HG03354 (cell line): ENCODE measurements around the gene C19orf38.

Source experiments
- ATAC-seq: cut with Tn5 transposase; IDR thresholded peaks from one replicate; pipeline ENCODE4 v1.9.1; 2021; ENCODE audit warnings: mild to moderate bottlenecking; ENCODE audit not compliant: unreplicated experiment, poor library complexity, severe bottlenecking

The C19orf38 gene

DNA sequence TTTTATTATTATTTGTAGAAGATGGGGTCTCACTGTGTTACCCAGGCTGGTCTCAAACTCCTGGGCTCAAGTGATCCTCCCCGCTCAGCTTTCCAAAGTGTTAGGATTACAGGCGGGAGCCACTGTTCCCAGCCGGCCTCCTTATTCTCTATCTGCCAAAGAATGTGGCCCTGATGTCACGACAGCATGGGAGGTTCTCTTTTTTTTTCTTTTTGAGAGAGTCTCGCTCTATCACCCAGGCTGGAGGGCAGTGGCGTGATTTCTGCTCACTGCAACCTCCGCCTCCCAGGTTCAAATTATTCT is 46.6 kb downstream of the C19orf38 start:
- ATAC-seq: no peak

DNA sequence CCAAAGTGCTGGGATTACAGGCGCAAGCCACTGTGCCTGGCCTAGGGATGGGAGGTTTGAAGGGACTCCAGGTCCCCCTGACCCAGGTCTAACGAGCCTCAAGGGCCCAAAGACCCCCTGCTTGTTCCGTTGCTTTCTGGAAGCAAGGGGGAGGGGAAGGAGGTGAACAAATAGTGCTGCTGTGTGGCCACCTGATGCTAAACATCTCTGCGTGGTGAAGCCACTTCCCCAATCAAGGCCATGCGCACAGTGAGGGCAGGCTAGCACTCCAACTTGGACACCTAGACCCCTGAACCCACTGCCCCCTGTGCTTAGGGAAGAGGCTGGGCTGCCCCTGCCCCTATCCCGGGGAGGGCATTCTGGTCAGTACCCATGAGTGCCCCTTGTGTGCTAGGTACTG is 47.1 kb downstream of the C19orf38 start:
- ATAC-seq: no peak

DNA sequence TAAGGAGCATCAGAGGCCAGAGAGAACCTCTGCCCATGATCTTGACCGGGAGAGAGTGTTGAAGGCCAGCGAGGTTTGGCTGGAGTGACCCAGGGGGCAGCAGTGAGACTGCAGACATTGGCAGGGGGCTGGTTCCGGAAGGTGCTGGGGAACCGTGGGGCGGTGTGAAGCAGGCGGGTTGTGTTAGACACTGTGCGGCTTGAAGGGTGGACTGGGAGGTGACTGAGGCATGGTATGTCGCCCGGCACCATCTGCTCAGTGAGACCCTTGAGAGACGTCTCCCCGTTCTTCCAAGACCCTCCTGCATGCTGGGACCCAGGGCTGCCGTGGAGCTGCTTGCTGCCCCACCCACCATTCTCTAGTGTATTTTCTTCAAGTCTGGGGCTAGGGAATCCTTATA is 47.7 kb downstream of the C19orf38 start:
- no peak for ATAC-seq

DNA sequence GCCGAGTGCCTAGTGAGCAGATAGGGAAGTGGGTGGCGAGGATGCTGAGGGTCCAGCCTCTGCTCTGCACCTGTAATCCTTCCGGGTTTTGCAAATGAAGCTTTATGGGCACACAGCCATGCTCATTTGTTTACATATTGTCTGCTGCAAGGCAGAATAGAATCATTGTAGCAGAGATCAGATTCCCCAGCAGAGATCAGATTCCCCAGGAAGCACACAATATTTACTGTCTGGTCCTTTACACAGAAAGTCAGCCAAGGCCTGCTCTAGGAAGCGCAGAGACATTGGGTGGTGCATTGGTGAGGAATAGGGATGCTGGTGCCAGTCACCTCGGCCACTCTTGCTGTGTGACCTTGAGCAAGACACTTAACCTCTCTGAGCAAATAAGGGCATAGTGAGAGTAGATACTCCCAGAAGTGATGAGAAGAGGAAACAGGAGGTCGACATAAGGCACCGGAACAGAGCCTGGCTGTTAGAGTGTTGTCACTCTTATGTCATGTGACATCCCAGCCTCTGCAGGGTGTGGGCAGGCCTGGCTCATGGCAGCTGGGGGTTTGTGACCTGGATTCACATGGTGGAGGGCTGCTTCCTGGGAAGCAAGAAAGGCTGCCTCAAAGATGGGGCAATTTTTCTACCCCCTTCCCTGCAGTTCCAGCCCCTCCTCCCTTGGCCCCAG is 48.8 kb downstream of the C19orf38 start:
- ATAC-seq: no peak

DNA sequence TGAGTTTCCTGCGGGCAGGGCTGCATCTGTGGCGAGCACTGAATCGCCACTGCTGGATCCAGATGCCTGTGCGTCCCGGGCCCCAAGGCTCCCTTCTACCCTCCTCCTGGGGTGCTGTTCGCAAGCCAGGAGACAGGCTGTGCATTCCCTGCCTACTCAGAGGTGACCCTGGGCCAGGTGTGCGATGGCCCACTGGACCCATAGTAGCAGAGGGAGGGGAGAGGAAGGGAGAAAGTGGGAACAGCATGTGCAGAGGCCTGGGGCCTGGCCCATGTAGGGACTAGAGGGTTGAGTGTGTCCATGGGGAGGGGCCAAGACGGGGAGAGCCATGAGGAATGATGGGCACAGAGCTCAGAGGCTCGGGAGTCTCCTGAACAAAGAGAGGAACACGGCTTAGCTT is 50.4 kb downstream of the C19orf38 start:
- ATAC-seq: no peak

DNA sequence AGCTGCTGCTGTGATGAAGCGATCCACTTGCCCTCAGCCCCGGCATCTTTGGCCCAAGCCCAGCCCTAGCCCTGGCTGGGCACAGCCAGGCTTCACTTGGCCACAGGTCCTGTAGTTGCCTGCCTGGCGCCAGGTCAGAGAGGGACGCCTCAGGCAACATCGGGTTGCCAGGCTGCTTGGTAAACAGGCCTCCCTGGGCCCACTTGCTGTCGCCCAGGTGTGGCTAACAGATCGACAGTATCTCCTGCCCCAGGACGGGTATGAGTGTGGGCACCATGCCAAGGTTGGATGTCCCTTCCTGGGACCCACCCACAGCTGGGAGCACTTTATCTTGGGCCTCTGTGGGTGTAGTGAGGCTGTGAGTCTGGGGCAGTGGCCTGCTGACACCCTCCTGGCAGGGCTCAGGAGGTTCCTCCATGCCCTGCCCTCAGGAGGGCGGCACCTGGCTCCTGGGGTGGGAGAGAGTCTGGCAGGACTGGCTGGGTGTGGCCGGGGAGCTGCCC is 51.0 kb downstream of the C19orf38 start:
- ATAC-seq: no peak

DNA sequence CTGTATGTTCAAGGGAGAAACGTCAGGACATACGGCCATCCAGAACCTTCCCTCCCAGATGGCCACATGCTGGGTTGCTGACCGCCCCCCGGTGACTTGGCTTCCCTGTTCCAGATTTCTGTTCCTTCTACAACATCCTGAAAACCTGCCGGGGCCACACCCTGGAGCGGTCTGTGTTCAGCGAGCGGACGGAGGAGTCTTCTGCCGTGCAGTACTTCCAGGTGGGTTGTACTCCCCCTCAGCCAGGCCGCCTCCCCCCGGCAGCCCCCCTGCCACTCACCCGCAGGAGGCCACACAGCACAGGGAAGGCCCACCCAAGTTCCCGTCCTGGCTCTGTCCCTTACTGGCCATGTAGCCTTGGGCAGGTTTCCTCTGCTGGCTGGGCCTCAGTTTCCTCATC is 59.7 kb downstream of the C19orf38 start:
- ATAC-seq: no peak

DNA sequence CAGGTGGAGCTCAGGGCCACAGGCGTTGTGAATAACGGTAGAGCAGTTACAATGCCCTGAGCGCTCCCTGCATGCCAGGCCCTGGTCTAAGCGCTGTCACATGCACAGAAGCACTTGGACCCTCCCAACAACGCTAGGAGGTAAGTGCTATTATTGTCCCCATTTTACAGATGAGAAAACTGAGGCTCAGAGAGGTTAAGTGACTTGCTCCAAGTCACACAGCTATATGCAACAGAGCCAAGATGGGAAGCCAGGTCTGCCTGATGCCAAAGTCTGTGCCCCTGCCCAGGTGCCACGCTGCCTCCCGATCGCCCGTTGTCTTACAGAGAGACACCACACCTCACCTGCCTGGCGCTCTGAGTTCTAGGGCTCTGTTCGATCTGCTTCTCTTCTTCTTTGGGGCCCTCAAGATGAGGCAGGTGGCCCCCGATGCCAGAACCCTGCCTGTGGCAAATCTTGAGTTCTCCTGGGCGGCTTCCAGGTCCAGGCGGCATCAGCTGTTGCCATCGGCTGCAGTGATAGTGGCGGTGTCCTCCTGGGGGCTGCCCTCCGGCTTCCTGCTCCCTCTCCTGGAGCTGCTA is 60.3 kb downstream of the C19orf38 start:
- ATAC-seq: no peak

DNA sequence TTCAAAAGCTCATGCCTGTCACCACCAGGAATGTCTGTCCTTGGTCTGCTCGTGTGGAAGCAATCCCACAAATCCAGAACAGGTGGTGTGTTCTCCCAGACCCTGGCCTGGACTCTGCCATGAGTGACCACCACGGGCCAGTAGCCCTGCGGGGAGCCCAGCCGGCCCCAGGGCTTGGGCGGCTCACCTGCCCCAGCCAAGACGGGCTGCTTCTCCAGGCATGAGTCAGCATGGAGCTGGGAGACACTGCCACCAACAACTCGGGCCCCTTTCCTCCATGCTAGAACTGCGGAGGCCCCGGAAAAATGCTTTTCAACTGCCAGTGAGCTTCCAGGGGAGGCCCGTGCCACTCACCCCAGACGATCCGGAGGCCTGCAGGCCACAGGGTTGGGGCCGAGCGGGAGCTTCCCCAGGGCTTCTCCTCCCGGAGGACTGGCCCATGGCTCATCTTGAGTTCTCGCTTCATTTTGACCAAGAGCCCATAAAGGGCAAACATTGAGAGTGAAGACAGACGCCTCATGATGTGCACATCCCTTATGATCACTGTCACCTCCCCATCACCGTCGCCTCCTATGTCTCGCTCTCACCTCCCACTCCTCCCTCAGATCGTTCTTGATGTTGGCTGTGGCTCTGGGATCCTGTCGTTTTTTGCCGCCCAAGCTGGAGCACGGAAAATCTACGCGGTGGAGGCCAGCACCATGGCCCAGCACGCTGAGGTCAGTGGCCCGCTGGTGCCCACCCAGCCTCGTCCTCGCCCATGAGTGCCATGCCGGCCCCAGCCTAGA is 63.6 kb downstream of the C19orf38 start:
- ATAC-seq: no peak

DNA sequence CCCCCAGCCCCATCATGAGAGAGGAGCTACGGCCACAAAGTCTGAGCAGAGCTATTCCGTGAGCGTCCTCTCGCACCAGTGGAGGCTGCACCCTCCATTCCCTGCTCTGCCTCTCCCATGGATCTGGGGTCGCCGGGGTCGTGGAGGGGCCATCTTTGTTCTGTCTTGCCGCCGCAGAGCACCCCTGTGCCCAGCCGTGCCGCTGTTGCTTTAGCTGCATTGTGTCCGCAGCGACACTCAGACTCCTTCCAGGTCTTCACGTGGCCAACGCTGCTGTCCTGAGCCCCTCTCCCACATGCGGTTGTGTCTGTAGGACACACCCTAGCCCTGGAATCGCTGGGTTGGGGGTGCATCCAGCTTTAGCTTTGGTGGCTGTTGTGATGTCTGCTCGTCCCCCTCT is 64.4 kb downstream of the C19orf38 start:
- ATAC-seq: no peak

DNA sequence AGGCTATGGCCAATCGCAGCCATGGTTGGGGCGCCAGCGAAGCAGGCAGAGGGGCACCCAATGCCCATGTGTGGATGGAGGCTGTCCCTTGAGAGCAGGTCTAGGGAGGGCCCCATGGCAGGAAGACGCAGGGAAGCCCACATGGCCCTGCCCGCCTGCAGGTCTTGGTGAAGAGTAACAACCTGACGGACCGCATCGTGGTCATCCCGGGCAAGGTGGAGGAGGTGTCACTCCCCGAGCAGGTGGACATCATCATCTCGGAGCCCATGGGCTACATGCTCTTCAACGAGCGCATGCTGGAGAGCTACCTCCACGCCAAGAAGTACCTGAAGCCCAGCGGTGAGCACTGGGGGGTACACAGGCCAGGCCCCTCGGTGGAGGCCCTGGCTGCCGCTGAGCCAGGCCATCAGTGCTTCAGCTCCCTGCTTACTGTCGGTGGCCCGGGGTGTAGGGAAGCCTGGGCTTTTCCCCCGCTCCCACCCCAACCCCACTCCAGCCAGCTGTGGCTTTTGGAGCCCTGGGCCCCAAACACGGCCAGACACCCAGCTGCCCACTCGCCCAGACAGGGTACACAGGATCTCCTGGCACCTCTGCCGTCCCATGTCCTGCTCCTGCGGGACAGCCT is 65.6 kb downstream of the C19orf38 start:
- no peak for ATAC-seq

DNA sequence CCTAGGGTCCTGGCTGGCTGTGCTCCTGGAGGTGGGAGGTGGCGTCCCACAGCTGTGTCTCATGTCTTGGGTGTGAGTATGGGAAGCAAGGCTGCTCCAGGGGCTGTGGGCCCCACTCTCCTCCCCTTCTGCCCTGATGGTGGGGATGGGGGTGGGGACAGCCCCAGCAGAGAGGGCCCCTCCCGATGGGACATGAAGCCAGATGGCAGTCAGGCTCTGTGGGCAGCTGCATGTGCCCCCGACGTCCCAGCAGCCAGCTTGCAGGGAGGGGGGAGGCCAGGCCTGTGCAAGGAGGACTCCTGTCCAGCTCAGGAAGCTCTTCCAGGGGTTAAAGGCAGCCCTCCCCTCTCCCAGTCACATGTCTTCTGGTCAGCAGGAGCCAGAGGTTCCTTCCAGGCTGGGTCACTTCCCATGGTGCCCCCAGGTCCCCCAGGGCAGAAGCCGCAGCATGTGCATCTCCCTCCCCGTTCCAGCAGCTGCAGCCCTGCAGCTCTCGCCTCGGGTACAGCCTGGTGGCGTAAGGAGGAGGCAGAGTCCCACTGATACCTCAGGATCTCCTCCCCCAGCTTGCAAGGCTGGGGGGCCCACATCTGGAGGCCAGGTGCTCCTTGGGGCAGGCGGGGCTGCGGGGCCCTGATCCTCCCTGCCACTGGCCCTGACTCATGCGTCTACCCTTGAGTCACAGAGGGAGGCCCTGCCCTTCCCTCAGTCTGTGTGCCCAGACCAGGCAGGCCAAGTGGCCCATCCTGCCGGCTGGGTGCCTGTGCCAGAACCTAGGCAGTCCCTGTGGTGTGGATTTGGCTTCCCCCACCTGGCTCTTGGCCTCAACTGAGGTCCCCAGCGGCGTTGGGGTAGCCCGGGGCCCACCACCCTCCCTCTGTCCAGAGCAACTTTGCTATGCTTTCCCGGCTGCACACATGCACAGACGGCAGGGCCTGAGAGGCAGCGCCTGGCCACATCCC is 67.2 kb downstream of the C19orf38 start:
- no peak for ATAC-seq

DNA sequence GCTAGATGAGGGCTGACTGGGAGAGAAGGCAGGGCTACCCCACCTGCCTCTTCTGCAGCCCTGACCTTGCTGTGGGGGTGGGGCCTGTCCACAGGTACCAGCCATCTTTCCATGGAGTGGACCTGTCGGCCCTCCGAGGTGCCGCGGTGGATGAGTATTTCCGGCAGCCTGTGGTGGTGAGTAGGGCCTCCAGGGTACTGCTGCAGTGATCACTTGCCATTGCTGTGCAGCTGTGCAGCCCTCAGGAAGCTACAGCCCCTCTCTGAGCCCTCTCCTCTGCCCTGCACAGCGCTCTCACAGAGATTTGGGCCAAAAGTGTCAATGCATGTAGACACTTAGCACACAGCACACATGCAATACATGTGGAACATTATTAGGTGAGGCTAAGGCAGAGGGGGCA is 68.4 kb downstream of the C19orf38 start:
- no peak for ATAC-seq

DNA sequence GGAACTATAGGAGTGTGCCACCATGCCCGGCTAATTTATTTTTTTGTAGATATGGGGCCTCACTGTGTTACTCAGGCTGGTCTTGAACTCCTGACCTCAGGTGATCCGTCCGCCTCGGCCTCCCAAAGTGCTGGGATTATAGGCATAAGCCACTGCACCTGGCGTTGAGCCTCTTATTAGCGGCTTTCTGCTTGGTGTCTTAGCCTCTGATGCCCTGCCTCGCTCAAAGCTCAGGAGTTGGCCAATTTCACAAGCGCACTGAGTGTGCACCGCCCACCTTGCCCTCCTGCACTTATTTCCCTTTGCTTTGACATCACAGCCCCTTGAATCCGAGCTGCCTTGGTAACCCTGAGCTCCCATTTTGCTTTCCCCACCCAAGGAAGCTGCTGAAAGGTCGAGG is 70.1 kb downstream of the C19orf38 start:
- ATAC-seq: no peak
